NCI-H1417 treated with DMSO at 0.1 percent for 48 hours (cell line): ENCODE data around the gene GJD4.

Source experiments
- DNase-seq: peaks from one replicate; lab custom pipeline; 2025; lab: John Stamatoyannopoulos, UW

GJD4 gene

DNA sequence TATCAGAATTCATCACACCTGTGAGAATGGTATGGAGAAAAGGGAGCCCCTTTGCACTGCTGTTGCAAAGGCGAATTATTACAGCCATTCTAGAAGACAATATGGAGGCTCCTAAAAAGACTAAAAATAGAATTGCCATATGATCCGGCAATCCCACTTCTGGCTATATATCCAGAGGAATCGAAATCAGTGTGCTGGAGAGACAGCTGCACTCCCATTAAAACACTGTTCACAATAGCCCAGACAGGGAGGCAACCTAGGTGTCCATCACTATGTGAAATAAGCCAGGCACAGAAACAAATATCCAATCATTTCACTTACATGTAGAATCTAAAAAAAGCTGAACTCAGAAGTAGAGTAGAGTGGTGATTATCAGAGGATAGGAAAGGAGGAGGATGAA lies 26.0 kb upstream of the GJD4 start:
- no peak for DNase-seq

GRCh38 chr10:35579726-35580422 lies 25.3 kb upstream of the GJD4 start:
- no peak for DNase-seq

DNA sequence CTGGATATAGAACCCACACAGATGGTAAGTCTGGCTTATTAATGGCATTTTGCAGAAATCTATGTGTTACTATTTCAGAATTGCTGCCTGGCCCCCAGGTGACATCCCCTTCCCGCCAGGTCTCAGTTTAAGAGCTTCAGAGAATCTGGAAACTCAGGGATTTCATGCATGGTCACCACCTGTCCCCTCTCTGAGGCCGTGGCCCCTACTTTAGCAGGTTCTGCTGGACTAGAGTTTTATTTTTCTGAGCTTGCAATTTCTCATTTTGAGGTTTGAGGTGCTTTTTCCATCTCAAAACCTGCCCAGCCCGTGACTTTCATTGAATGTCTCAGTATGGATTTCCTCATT lies 24.7 kb upstream of the GJD4 start:
- no peak for DNase-seq

DNA sequence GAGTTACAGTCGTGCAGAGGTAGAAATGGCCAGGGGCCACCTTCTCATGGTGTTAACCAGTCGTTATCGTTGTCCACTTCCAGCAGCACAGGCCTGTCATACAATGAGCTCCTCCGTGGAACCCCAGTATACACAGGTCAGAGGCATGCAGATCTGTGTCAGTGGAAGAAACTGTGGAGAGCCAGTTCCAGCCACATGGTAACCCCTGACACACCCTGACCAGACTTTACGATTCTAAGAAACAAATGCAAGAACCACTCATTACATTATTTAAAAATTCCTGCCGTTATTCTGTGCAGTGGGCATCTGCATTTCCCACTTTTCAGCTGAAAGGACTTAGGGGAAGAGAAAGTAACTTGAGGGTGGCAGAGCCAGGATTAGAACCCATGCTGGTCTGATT lies 23.5 kb upstream of the GJD4 start:
- no peak for DNase-seq

DNA sequence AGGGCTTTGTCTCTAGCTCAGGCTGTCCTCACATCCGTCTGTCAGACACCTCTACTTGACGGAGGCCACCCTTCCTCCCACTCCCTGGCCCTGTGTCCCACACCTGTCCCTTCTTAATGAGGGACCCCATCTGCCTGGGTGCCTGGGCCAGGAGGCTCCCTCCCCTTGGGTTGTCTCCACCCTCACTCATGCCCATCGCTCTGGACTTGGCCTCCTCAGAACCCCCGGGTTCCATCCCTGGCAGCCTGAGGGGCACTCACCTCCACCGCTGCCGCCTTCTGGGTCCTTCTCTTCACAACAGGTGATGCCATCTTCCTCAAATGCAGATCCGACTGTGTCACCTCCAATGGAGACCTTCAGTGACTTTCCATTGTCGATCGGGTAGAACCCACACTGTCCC lies 20.2 kb upstream of the GJD4 start:
- DNase-seq: no peak

DNA sequence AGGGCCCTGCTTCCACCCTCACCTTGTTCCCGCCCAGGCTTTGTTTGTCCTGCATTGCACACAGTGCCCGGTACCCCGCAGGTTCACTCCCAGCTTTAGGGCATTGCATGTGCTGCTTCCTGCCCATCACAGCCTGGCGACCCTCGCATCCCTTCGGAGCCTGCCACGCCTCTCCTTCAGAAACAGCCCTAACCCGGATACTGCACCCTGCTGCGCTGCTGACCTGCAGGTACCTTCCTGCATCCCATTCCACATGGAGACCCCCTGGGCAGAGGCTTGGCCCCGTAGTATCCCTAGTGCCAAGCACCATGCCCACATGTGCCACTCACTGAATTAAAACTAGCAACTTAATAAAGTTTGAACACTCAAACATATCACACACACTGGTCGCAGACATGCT lies 19.8 kb upstream of the GJD4 start:
- DNase-seq: no peak

DNA sequence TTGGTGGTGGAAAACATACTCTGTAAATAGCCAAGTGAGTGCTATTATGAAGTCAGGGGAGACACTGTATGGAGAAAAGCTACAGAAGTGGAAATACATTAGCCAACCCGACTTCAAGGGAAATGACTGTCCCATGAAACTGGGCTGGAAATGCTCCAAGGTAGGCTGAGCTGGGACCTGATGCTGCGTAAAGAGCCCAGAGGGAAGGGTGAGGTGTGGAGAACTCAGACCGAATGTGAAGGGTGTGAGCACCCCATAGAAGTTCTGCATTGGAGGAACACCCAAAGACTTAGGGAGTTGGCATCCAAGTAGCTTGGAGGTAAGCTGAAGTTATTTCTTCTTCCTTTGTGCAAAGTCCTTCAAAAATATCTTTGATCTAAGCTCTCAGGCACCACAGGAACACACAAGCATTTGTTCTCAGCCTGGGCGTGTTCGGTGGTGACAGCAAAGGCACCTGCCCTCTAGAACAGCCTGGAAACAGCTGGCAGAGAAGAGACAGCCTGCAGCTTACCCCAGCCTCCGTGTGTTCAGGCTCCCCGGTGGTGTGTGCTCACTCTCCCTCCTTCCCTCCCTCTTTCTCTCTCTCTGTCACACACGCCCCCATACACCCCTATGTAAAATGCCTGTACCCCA lies 19.1 kb upstream of the GJD4 start:
- DNase-seq: no peak

DNA sequence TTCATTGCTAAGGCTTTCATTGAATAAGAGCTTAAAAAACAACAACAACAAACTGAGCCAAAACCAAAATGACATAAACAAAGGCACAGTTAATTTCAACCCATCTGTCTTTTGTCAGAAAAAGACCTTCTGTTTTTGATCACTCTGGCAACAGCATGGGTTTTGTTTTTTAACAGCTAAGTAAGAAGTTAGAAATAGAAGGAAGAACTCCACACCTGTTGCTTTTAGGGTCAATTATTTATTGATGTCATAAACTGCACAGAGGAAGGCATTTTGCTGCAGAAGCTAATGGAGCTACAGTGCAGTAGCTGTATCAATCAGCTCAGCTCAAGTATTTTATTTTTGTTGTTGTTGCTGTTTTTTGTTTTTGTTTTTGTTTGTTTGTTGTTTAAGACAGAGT lies 16.3 kb upstream of the GJD4 start:
- DNase-seq: no peak

DNA sequence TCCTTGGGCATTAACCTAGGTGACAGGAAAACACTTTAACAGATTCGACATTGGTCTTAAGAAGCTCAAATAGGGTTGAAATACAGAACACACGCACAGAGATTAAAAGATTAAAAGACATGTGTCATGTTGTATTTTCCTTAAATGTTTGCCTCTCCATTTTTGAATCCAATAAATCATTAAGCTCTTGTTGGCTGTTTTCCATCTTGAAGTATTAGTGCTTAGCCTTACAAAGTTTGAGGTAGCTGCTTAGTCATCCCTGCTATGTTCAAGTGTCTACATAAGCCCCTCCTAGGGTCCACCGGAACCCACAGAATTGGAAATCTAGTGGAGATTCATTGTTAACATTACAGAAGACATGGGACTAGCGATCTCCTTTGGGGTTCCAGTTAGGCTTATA lies 12.7 kb upstream of the GJD4 start:
- no peak for DNase-seq

GRCh38 chr10:35594115-35595079 lies 10.7 kb upstream of the GJD4 start:
- DNase-seq: no peak

DNA sequence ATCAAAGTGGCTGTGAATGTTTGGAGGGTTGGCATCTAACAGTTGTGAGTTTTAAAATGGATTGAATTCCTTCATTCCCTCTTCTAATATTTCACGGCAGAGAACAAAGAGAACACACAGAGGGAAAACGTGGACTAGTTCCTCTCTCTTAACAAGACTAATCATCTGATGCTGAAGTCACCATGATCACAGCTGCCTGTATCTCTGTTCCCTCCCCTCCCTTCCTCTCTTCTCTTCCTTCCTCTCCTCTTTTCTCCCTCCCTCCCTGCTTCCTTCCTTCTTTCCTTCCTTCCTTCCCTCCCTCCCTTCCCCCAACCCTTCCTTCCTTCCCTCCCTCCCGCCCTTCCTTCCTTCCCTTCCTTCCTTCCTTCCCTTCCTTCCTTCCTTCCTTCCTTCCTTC lies 10.0 kb upstream of the GJD4 start:
- no peak for DNase-seq

DNA sequence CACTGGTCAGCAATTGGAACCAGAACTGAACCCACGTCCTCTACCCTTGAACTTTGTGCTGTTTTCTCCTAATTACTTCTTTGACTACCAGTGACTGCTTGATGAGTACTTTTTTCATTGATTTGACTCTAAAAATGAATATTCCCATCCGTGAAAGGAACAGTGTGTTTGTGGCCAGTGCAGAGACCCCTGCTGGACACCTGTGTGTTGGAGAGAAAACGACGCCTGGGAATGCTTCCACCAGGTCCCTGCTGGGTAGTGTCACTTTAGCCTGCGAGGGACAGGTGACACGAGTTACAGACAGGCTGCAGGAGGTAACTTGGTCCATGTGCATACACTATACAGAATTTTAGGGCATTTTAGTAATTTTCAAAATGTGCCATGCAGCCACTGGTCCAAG lies 6.8 kb upstream of the GJD4 start:
- no peak for DNase-seq

DNA sequence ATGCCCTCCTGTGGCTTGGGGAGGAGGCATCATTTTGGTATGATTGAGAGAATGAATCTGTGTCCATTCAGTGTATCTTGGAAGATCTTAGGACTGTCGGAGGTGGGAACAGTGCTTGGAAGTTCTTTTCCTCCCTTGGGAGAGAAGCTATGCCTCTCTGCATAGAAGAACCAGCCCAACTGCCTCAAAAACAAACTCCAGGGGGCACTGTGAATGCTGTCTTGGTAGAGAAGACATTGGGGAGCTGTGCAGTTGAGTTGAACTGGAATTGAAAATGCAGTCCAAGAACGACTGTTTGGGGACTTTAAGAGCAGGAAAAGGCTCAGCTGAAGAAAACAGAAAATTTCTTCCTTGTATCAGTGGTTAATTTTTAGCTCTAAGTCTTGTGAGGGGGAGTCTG lies 4.9 kb upstream of the GJD4 start:
- DNase-seq: no peak

DNA sequence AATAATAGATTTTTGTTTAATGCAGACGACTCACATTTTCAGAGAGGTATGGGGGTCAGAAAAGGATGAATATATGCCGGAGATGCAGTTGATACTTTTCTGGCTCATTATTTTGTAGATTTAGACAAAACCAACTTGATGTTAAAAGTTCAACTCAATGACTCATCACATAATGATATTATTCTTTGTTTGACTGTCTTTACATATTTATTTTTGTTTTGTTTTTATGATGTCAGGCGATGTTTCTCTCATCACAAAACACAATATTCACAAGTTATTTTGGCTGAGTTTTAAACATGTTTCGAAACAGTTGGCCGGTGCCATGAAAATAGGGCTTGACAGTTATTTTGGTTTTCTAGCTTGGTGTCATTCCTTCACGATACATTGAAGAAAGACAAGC lies 1.3 kb downstream of the GJD4 start:
- no peak for DNase-seq

DNA sequence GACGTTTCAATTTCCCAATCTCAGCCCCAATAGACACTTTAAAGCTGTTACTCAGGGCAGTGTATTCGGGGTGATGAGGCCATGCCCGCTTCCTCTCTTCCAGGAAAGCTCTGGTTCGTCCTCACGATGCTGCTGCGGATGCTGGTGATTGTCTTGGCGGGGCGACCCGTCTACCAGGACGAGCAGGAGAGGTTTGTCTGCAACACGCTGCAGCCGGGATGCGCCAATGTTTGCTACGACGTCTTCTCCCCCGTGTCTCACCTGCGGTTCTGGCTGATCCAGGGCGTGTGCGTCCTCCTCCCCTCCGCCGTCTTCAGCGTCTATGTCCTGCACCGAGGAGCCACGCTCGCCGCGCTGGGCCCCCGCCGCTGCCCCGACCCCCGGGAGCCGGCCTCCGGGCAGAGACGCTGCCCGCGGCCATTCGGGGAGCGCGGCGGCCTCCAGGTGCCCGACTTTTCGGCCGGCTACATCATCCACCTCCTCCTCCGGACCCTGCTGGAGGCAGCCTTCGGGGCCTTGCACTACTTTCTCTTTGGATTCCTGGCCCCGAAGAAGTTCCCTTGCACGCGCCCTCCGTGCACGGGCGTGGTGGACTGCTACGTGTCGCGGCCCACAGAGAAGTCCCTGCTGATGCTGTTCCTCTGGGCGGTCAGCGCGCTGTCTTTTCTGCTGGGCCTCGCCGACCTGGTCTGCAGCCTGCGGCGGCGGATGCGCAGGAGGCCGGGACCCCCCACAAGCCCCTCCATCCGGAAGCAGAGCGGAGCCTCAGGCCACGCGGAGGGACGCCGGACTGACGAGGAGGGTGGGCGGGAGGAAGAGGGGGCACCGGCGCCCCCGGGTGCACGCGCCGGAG lies 2.6 kb downstream of the GJD4 start:
- no peak for DNase-seq

- no peak for DNase-seq
These were observed 3.2 kb downstream of the GJD4 start for GRCh38 chr10:35608328-35608672.

DNA sequence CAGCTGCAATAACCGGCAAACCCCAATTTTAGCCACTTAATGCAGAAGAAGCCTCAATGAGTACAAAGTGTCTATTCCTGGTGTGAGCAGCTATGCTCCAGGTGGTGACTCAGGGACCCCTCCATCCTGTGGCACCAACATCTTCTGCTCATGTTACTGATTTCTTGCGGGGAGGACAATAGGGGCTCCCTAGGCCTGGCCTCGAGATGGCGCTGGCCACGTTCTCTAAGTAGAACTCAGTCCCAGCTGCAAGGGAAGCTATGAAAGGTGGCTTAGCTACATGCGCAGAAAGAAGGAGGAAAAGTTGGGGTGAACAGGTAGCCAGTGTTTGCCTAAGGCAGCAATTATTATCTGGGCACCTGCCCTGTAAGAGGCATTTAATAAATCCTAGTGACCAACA lies 6.6 kb downstream of the GJD4 start:
- DNase-seq: no peak

- no peak for DNase-seq
These were observed 7.4 kb downstream of the GJD4 start for GRCh38 chr10:35612385-35613106.

GRCh38 chr10:35613107-35613440 lies 7.9 kb downstream of the GJD4 start:
- DNase-seq: no peak

DNA sequence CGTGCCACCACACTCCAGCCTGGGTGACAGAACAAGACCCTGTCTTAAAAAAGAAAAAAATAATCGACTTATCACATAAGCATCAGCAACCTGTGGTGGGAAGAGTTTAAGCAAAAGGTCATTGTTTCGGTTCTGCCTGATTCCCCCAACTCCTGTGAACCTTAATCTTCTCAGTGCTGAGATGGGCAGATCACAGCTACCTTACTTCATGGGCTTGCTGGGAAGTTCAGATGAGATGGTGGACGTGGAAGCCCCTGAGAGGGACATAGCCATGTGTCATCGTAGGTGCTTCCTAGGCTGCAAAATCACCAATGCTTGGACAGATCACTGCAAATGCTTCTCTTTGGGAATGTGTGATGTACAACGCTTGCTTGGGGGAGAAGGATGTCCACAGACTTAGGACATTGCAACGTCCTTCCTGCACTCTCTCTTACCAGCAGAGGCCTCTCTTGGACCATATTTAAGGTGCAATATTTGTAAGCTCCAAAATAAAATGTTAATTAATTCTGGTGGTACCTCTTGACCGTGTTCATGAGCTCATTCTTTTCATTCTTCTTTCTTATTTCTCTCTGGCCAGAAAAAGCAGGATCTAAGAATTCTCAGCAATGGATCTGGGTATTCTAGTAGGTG lies 8.6 kb downstream of the GJD4 start:
- DNase-seq: no peak

- no peak for DNase-seq
These were observed 9.2 kb downstream of the GJD4 start for GRCh38 chr10:35614312-35614711.
